Fibroblast of skin of left biceps (primary cell): ENCODE data around the gene CADPS.

Experiments used
- DNase-seq, 2 experiments: peaks; one replicate each; pipeline ENCODE4 v3.0.0-alpha.2; 2013; ENCODE audit warnings: low read depth in 2 of 2

The CADPS gene

GRCh38 chr3:62749657-62750056, 125.6 kb downstream of the CADPS start:
- no peak for DNase-seq

DNA sequence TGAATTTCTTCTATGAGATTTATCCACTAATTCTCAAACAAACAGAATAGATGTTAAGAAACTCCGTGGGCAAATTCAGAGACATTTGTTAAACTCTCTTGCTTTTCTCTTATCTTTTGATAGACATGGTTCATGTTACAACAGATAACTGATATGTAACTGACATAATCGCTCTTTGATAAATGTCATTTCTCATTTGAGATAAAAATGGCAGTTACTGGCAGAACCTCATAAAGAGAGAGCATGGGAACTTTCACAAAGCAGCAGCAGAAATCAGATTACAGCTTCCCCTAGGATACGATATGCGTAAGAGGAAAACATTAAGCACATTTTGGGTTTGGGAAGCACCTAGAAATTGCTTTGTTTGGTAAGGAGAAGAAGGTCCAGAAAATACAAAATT, 126.1 kb downstream of the CADPS start:
- DNase-seq: no peak

DNA sequence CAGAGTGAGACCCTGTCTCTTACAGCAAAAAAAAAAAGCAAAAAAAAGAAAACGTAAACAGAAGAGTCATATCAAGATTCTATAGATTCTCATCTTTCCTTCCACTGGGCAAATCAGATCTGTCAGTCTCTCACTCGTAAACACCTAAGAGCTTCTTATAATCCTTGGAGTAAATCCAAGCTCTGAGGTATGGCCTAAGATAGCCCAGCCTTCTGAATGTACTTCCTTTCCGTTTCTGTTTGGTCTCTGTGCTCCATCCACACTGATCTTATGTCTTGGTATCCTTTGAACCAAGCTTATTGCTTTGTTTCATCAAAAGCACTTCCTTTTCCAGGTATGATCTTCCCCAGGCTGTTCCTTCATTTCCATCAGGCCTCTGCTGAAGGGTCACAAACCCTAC, 137.8 kb downstream of the CADPS start:
- DNase-seq: no peak

- DNase-seq: no peak
Measured at GRCh38 chr3:62735510-62735909, 139.7 kb downstream of the CADPS start.

DNA sequence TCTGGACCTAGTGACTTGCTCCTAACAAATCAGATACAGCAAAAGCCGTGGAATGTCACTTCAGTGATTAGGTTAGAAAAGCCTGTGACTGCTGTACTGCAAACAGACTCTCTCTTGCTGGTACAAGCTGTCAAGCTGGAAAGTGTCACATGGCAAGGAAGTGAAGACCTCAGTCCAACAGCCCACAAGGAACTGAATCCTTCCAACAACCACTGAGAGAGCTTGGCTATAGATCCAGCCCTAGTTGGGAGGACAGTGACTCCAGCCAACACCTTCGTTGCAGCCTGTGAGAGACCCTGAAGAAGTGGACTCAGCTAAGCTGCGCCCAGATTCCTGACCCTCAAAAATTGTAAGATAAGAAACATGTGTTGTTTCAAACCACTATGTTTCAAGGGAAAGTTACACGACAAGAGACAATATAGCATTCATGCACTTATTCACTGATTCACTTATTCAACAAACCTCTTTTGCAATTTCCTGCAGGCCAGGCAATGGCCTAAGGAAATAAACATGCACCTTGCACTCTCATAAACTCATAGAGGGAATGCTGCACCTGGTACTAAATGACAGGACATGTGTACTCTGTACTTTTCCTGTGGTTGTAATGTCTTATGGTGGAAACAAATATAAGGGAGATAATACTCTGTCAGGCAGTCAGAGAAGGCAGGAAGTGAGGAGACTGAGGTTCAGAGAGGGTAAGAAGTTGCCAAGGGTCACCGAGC, 142.9 kb downstream of the CADPS start:
- DNase-seq: no peak

DNA sequence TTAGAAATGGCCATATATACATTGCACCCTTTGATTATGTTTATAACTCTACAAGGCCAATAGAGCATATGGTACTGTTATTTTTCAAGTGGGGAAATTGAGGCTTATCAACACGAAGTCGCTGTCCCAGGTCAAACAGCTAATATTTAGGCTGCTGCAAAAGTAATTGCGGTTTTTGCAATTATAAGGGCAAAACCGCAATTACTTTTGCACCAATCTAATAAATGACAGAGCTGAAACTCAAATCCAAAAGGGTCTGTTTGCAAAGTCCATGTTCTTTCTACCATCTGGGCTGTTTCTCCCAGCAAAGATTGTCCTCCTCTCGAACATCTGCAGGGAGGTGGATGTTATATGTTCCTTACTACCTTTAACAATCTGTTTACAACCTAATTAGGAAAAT, 147.2 kb downstream of the CADPS start:
- DNase-seq: no peak

- peak in 1 of 2 experiments; percentile 29 for DNase-seq
Measured at GRCh38 chr3:62727536-62727935, 147.7 kb downstream of the CADPS start.

DNA sequence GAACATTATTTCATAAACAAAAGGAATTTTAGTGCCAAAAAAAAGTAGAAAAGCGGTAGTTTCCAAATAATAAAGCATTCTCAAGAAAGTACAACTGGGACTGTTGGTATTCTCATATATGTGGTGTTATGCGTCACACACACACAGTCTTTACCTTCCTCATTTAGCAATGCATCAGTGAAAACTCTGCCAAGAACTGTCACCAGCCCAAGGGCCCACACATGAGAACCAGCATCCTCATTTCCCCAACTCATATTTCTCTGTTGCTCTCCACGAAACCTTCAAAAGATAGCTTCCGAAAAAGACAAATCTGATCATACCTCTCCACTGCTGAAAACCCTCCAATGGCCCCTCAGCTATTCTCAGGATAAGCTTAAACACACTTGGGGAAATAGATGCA, 150.7 kb downstream of the CADPS start:
- no peak for DNase-seq

GRCh38 chr3:62723914-62724217, 151.3 kb downstream of the CADPS start:
- no peak for DNase-seq

GRCh38 chr3:62723166-62723913, 151.9 kb downstream of the CADPS start:
- DNase-seq: no peak

- DNase-seq: no peak
Measured at GRCh38 chr3:62722344-62722743, 152.9 kb downstream of the CADPS start.

DNA sequence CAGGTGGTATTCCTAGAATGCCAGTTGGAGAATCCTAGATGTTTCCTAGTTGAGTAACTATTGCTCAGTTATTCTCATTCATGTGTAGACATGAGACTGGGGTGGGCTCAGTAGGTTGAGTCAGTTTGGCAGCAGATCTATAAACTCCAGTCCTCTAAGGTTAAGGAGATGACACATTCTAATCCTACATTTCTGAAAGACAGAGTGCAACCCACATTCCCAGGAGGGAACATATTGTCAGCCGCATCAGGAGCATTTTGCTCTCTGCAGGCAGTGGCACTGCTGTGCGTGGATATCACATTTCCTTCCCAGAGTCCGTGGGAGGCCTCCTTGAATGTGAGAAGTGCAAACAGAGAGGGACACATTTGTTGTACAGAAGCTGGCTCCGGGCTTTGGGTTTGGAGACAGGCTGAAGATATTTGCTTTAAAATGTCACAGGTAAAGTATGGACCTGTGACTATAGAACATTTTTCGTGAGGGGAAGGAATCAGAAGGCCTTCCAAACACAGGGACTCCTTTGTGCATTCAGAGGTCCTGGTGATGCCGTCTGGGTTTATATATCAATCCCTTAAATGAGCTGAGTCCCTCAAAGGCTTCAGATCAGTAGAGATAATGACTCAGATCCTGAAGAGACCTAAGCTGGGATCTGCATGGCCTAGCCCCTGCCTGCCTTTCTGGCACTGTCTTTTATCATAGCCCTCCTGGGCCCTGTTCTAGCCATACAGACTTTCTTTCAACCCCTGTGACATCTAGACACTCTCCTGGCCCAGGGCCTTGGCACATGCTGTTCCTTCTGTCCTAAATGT, 156.5 kb downstream of the CADPS start:
- DNase-seq: no peak

DNA sequence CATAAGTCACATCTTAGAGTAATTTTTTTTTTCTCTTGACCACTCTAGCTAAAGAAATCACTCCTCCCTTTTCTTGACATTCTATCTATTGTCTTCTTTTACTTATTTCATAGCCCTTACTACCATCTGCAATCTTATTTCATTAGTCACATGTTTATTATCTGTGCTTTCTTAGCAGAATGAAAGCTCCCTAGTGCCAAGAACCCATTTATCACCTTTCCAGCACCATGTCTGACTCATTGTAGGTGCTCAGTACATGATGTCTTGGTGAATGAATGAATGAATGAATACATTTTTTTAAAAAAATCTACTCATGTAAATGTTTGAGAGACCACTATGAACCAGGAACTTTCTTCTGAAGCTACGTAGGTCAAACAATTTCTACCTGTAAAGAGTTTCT, 157.2 kb downstream of the CADPS start:
- DNase-seq: no peak

DNA sequence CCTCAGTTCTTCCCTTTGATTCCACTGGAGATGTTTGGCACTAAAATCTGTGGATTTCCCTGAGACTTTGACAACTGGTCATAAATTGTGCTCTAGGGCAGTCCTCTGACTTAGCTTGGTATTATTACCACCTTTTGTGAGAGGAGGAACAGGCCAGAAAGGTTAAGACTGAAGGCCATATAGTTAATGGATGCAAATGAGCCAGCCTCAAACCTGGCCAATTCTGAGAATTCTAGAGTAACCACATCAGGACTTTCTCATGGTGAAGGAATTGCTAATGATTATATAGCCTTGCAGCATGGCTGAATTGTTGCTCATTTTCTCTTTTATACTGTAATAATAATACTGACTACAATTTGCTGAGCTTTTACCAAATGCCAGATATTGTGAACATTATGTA, 162.5 kb downstream of the CADPS start:
- DNase-seq: no peak

DNA sequence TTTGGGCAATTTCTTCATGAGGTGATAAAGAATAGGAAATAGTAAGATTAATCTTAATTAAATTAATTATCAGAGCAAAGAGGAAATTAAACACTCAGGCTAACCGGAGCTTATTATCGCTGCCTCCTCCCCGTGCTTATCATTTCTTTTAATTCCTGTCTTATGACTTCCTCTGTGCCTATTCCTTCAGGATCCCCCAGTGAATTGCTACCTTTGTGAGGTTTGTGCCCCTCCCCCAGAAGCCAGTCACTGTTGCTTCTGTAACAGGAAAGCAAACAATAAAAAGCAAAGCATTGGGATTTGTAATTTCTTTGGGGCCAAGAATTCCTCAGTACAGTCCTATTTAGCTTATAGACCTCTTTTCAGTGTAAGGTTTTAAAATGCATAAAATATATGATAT, 164.5 kb downstream of the CADPS start:
- no peak for DNase-seq

DNA sequence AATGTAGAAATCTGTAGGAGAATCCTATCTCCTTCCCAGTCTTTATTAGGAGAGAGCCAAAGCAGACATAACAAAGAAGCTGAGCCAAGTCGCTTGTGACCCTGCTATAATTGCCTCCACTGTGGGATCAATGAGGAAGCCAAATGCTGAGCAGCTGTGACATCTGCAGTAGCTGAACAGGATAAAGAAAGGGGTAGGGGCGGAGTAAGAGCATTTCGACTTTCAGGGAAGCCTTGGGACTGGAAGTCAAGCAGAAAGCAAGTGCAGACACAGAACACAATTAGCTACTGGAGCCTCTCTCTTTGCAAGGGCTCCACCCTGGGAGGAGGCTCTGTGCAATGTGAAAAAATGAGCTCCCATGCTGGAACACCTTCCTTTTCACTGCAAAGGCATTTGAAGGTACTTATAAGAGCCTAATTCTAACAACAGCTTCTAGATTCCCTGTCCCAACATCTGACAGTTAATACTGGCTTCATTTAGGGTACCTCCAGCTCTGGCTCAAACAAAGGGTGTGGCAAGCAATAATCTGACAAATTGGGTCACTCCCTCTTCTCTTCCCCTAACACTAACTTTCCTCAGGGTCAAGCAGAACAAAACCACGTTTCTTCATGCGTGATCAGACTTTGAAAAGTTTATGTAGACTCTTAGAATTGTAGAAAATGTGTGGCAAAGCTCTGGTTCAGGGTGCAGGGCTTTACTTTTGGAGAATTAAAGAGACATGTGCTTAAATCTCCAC, 166.4 kb downstream of the CADPS start:
- DNase-seq: no peak

GRCh38 chr3:62705721-62706120, 169.5 kb downstream of the CADPS start:
- DNase-seq: no peak

DNA sequence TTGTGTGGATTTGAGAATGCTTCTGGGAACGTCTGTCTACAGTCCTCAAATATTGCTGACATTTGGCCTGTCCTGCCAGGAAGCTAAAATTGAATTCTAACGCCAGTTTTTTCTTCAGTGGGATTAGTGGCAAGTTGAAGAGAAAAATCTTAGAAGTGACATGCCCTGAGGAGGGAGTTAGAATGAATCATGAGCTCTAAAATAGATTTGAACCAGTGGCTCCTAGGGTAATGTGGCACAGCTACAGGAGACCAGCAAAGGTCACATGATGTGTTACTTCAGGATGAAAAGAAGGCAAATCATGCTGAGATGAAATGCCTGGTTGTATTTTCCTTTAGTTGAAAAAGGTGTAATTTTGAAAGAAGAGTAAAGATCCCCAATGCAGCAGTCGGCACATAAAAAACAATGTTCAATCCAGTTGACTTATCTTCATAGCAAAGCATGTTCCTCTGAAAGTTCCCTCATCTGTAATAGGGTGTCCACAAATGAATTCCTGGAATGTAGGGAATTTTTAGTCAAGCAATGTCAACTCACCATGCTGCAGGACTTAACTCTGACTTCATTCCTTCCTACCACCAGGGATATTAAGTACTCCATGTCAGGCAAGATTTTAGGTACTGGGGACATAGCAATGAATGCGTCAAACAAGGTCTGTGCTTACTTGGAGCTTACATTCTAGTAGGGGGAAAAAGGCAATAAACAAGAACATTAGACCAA, 171.6 kb downstream of the CADPS start:
- no peak for DNase-seq

- no peak for DNase-seq
Measured at GRCh38 chr3:62700357-62700756, 174.9 kb downstream of the CADPS start.

- no peak for DNase-seq
Measured at GRCh38 chr3:62699728-62700127, 175.5 kb downstream of the CADPS start.

- no peak for DNase-seq
Measured at GRCh38 chr3:62696011-62696410, 179.2 kb downstream of the CADPS start.

- no peak for DNase-seq
Measured at GRCh38 chr3:62688812-62689211, 186.4 kb downstream of the CADPS start.
